Neuronal stem cell (in vitro differentiated cells): ENCODE results near the gene MANSC1.
A peak's percentile ranks its signal among the peaks of the same experiment; 100 is the strongest.

Source experiments
- DNase-seq: peaks from one replicate; pipeline ENCODE4 v3.0.0-alpha.2; 2013; ENCODE audit warnings: low spot score
- H2AFZ ChIP-seq: one replicate; pipeline ENCODE4 v1.6.1; 2013; ENCODE audit warnings: mild to moderate bottlenecking, low read length, inconsistent platforms
- H2AK5ac ChIP-seq: 2 replicates; pipeline ENCODE4 v1.6.1; 2013; ENCODE audit warnings: low read depth, mild to moderate bottlenecking, inconsistent platforms, low read length, moderate library complexity, mixed read lengths
- H2BK120ac ChIP-seq: 2 replicates; pipeline ENCODE4 v1.6.1; 2013; ENCODE audit warnings: low read depth, mild to moderate bottlenecking, inconsistent platforms, low read length, moderate library complexity, mixed read lengths
- H2BK12ac ChIP-seq: one replicate; pipeline ENCODE4 v1.6.1; 2013; ENCODE audit warnings: low read length, inconsistent platforms
- H2BK15ac ChIP-seq: 2 replicates; pipeline ENCODE4 v1.6.1; 2013; ENCODE audit warnings: mild to moderate bottlenecking, low read length, inconsistent platforms, mixed read lengths
- H2BK5ac ChIP-seq: one replicate; pipeline ENCODE4 v1.6.1; 2013; ENCODE audit warnings: inconsistent platforms, mild to moderate bottlenecking, low read length, moderate library complexity
- H3K14ac ChIP-seq: one replicate; pipeline ENCODE4 v1.6.1; 2013; ENCODE audit warnings: low read length, inconsistent platforms
- H3K18ac ChIP-seq: 2 replicates; pipeline ENCODE4 v1.6.1; 2013; ENCODE audit warnings: low read length, inconsistent platforms
- H3K23ac ChIP-seq: 2 replicates; pipeline ENCODE4 v1.6.1; 2013; ENCODE audit warnings: low read depth, mild to moderate bottlenecking, mixed read lengths, low read length, inconsistent platforms; ENCODE audit not compliant: poor library complexity
- H3K27ac ChIP-seq: replicated peaks from 3 replicates; pipeline ENCODE4 v1.5.1; 2013; ENCODE audit warnings: low read length, inconsistent platforms
- H3K27me3 ChIP-seq, 3 experiments: 2 replicates each; pipeline ENCODE4 v1.6.1; 2013; ENCODE audit warnings: low read length in 3 of 3, mild to moderate bottlenecking in 2 of 3, inconsistent platforms in 1 of 3, low read depth in 1 of 3, mixed read lengths in 1 of 3, moderate library complexity in 1 of 3; ENCODE audit not compliant: control insufficient read depth in 3 of 3, insufficient read depth in 3 of 3
- H3K36me3 ChIP-seq, 2 donors: replicated peaks in 1 of 2; 2 replicates each; pipeline ENCODE4 v1.6.1; 2013; ENCODE audit warnings: low read length in 2 of 2; ENCODE audit not compliant: control insufficient read depth in 2 of 2, insufficient read depth in 2 of 2
- H3K4ac ChIP-seq: 2 replicates; pipeline ENCODE4 v1.6.1; 2013; ENCODE audit warnings: inconsistent platforms, mild to moderate bottlenecking, low read length, moderate library complexity
- H3K4me1 ChIP-seq, 2 donors: 1 replicate in 1 of 2; 2 replicates in 1 of 2; pipeline ENCODE4 v1.6.1; 2013; ENCODE audit warnings: low read length in 2 of 2, low read depth in 1 of 2; ENCODE audit not compliant: control insufficient read depth in 2 of 2, insufficient read depth in 1 of 2
- H3K4me2 ChIP-seq: one replicate; pipeline ENCODE4 v1.6.1; 2013; ENCODE audit warnings: mild to moderate bottlenecking, low read length, inconsistent platforms; ENCODE audit not compliant: insufficient read depth, poor library complexity, severe bottlenecking
- H3K4me3 ChIP-seq, 2 donors: 2 replicates each; pipeline ENCODE4 v1.5.1; 2013; ENCODE audit warnings: low read length in 2 of 2, mild to moderate bottlenecking in 2 of 2, inconsistent platforms in 1 of 2, moderate library complexity in 1 of 2
- H3K79me1 ChIP-seq: one replicate; pipeline ENCODE4 v1.6.1; 2013; ENCODE audit warnings: low read depth, mild to moderate bottlenecking, inconsistent platforms, low read length, moderate library complexity
- H3K9ac ChIP-seq: one replicate; pipeline ENCODE4 v1.6.1; 2013; ENCODE audit warnings: mild to moderate bottlenecking, low read depth, low read length, inconsistent platforms; ENCODE audit not compliant: poor library complexity
- H3K9me3 ChIP-seq, 2 donors: replicated peaks in 1 of 2; 2 replicates each; pipeline versions ENCODE3 to v1.6.1; 2013; ENCODE audit warnings: low read length in 2 of 2, mild to moderate bottlenecking in 2 of 2, inconsistent platforms in 1 of 2, low read depth in 1 of 2, mixed read lengths in 1 of 2, moderate library complexity in 1 of 2; ENCODE audit not compliant: control insufficient read depth in 2 of 2, insufficient read depth in 1 of 2
- H4K8ac ChIP-seq: one replicate; pipeline ENCODE4 v1.6.1; 2013; ENCODE audit warnings: low read depth, mild to moderate bottlenecking, inconsistent platforms, low read length, moderate library complexity
- H4K91ac ChIP-seq: one replicate; pipeline ENCODE4 v1.6.1; 2013; ENCODE audit warnings: low read length, low read depth, mild to moderate bottlenecking, inconsistent platforms; ENCODE audit not compliant: poor library complexity
- whole genome bisulfite sequencing, 2 donors: extraction: QIAGEN DNeasy Blood & Tissue Kit; methylation state at CpG; one replicate each; pipeline ENCODE4 v1.1.7; 2013; ENCODE audit warnings: missing lambda C conversion rate in 2 of 2, mixed read lengths in 1 of 2; ENCODE audit not compliant: insufficient read length in 2 of 2, insufficient replicate concordance in 1 of 2; ENCODE audit errors: extremely low coverage in 2 of 2; 5-methylcytosine and 5-hydroxymethylcytosine counted together

The MANSC1 gene

GRCh38 chr12:12397184-12397583 lies 47.1 kb upstream of the MANSC1 start:
- Histone ChIP-seq H3K27me3 (no peaks in the 10 kb centered on the region), H3K9ac (no peak overlapping the region), H2BK15ac (no peak overlapping the region), H3K4me3 (no peak overlapping the region), H2BK120ac (no peak overlapping the region), H3K18ac (no peak overlapping the region), H4K8ac (no peak overlapping the region), H3K9me3 (no peaks in the 10 kb centered on the region), H3K36me3 (no peaks in the 10 kb centered on the region), H3K23ac (no peak overlapping the region), H2AFZ (no peak overlapping the region), H3K4me1 (peaks cover 0 to 3% of the 10 kb centered on the region in 2 donors), H3K14ac (peak overlapping the region; percentile 14), H4K91ac (no peak overlapping the region), H2AK5ac (no peak overlapping the region), H3K4ac (no peak overlapping the region), H2BK12ac (no peak overlapping the region), H2BK5ac (no peak overlapping the region), H3K27ac (no peak overlapping the region), H3K79me1 (no peaks in the 10 kb centered on the region), H3K4me2 (no peak overlapping the region)
- no CpG with 5 or more reads among the region's 5 CpGs for WGBS, 2 donors
- DNase-seq, result no peak

GRCh38 chr12:12396694-12397093 lies 46.7 kb upstream of the MANSC1 start:
- Histone ChIP-seq H3K79me1 (no peaks in the 10 kb centered on the region), H3K23ac (no peak overlapping the region), H2BK15ac (no peak overlapping the region), H3K4me1 (peaks cover 0 to 3% of the 10 kb centered on the region in 2 donors), H3K4ac (no peak overlapping the region), H3K9me3 (no peaks in the 10 kb centered on the region), H3K4me2 (no peak overlapping the region), H3K4me3 (no peak overlapping the region), H2AFZ (no peak overlapping the region), H2BK120ac (no peak overlapping the region), H3K9ac (no peak overlapping the region), H3K27me3 (no peaks in the 10 kb centered on the region), H3K18ac (no peak overlapping the region), H4K91ac (no peak overlapping the region), H3K36me3 (no peaks in the 10 kb centered on the region), H3K14ac (no peak overlapping the region), H3K27ac (no peak overlapping the region), H2BK5ac (no peak overlapping the region), H2AK5ac (no peak overlapping the region), H4K8ac (no peak overlapping the region), H2BK12ac (no peak overlapping the region)
- WGBS, 2 donors, result no CpG with 5 or more reads among the region's 4 CpGs
- DNase-seq, result no peak

GRCh38 chr12:12393171-12393570 lies 43.1 kb upstream of the MANSC1 start:
- Histone ChIP-seq H3K4ac (no peak overlapping the region), H2BK12ac (no peak overlapping the region), H2BK15ac (no peak overlapping the region), H2BK120ac (no peak overlapping the region), H3K27me3 (no peaks in the 10 kb centered on the region), H3K23ac (no peak overlapping the region), H3K27ac (no peak overlapping the region), H3K18ac (no peak overlapping the region), H3K4me3 (no peak overlapping the region), H2AK5ac (no peak overlapping the region), H4K91ac (no peak overlapping the region), H3K4me2 (no peak overlapping the region), H2BK5ac (no peak overlapping the region), H2AFZ (no peak overlapping the region), H3K4me1 (peaks cover 0 to 3% of the 10 kb centered on the region in 2 donors), H3K79me1 (no peaks in the 10 kb centered on the region), H3K9me3 (no peaks in the 10 kb centered on the region), H3K14ac (no peak overlapping the region), H3K36me3 (no peaks in the 10 kb centered on the region), H3K9ac (no peak overlapping the region), H4K8ac (no peak overlapping the region)
- no peak for DNase-seq
- no CpG with 5 or more reads among the region's 2 CpGs for WGBS, 2 donors

DNA sequence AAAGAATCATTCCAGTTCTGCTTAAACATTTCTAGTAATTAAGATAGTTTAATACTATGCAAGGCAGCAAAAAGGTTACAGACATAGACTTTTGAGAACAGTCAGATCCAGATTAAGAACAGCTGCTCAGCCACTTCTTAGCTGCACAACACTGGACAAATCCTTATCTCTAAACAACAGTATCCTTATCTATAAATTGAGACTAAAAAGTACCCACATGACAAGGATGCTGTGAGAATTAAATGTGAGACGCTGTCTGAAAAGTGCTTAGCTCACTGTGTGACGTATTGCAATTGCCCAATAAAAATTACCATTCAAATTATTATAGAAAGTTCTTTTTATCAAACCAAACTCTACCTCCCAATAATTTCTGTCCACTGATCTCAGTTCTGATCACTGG lies 42.4 kb upstream of the MANSC1 start:
- Histone ChIP-seq H3K23ac (no peak overlapping the region), H3K18ac (no peak overlapping the region), H3K27me3 (no peaks in the 10 kb centered on the region), H3K4me2 (no peak overlapping the region), H3K36me3 (no peaks in the 10 kb centered on the region), H3K9ac (no peak overlapping the region), H3K79me1 (no peaks in the 10 kb centered on the region), H3K4ac (no peak overlapping the region), H2AK5ac (no peak overlapping the region), H2AFZ (no peak overlapping the region), H3K14ac (no peak overlapping the region), H3K4me3 (no peak overlapping the region), H3K9me3 (no peaks in the 10 kb centered on the region), H3K4me1 (peaks cover 0 to 3% of the 10 kb centered on the region in 2 donors), H2BK15ac (no peak overlapping the region), H4K8ac (no peak overlapping the region), H4K91ac (no peak overlapping the region), H2BK12ac (no peak overlapping the region), H2BK120ac (no peak overlapping the region), H3K27ac (no peak overlapping the region), H2BK5ac (no peak overlapping the region)
- no CpG with 5 or more reads among the region's 2 CpGs for WGBS, 2 donors
- DNase-seq, result no peak
